Adrenal gland (tissue), 12 donors: ENCODE measurements around the gene MFN2. TPM values are rescaled to one million over a fixed set of nuclear protein-coding genes. Genes with fewer than 3 reads are reported as not detected.

Experiments
- DNase-seq, 7 donors: peaks; one replicate each; pipeline ENCODE4 v3.0.0-alpha.2; 2019 to 2020
- H3K27ac ChIP-seq, 5 donors: fragments of 200-600 bp; sonication (generic) in 4 of 5; 1 replicate in 3 of 5; 2 replicates in 2 of 5; pipeline versions ENCODE4 v1.5.1 to v1.8.0; 2016 to 2020; ENCODE audit warnings: mild to moderate bottlenecking in 1 of 5
- H3K27me3 ChIP-seq: fragments of 200-600 bp; 2 replicates; pipeline ENCODE4 v1.8.0; 2021
- H3K36me3 ChIP-seq, 2 donors: fragments of 200-600 bp; replicated peaks in 1 of 2; 1 replicate in 1 of 2; 2 replicates in 1 of 2; pipeline versions ENCODE4 v1.5.1 to v1.8.0; 2018 to 2022
- H3K4me1 ChIP-seq, 2 donors: fragments of 200-600 bp; replicated peaks in 1 of 2; 1 replicate in 1 of 2; 2 replicates in 1 of 2; pipeline versions ENCODE4 v1.5.1 to v1.8.0; 2018 to 2021
- H3K4me3 ChIP-seq, 4 donors: fragments of 200-600 bp; sonication (generic) in 3 of 4; one replicate each; pipeline ENCODE4 v1.5.1; 2016 to 2018
- H3K9me3 ChIP-seq, 3 donors: fragments of 200-600 bp; sonication (generic) in 1 of 3; replicated peaks in 1 of 3; 1 replicate in 2 of 3; 2 replicates in 1 of 3; pipeline versions ENCODE4 v1.5.1 to v1.8.0; 2016 to 2021
- POLR2A ChIP-seq, 2 donors: fragments of 450-650 bp; IDR thresholded peaks; one replicate each; pipeline ENCODE4 v1.6.1; 2017; ENCODE audit warnings: antibody characterized with exemption in 2 of 2, mild to moderate bottlenecking in 2 of 2, moderate library complexity in 1 of 2
- WGBS, 4 donors: extraction: QIAGEN DNeasy Blood & Tissue Kit in 2 of 4; methylation state at CpG; one replicate each; pipeline versions ENCODE4 v1.1.5 to v1.1.7; 2013 to 2017; 5-methylcytosine and 5-hydroxymethylcytosine counted together
- intact Hi-C, 2 donors: fragments of 100-400 bp; cut with DNase I; formaldehyde crosslinking; loops; one replicate each; pipeline versions ENCODE4 v1.14.1 to v1.15.0; 2022 to 2023
- polyA plus RNA-seq, 3 donors: library from polyadenylated mRNA; stranded (reverse); fragments of 200-250 nt in 2 of 3; fragments of 350-450 nt in 1 of 3; fragmentation: Illumina TruSeq in 1 of 3; extraction: RNeasy Lipid Tissue Mini Kit (QIAGEN cat#74804) in 1 of 3; gene quantifications; one replicate each; pipeline ENCODE4 v1.2.3, GENCODE V29; 2013 to 2014
- total RNA-seq, 9 donors: library from RNA; depleted of rRNA in 4 of 9; stranded (reverse); fragments of >200 nt in 4 of 9; fragments of 120-200 nt in 1 of 9; fragmentation: NEBNext Ultra II Directional in 1 of 9; extraction: Animal tissue kit (Norgen Biotek cat#: 25700) in 1 of 9; gene quantifications; one replicate each; pipeline versions ENCODE4 v1.1.0 to v1.2.4, GENCODE V29; 2013 to 2023
- TF ChIP-seq, protein P1 (sequence below), 6 experiments: fragments of 450-650 bp in 4 of 6; fragments of 200-600 bp in 2 of 6; sonication (generic) in 1 of 6; IDR thresholded peaks; 1 replicate in 5 of 6; 2 replicates in 1 of 6; pipeline versions ENCODE4 v1.5.1 to v1.8.0; 2016 to 2021; ENCODE audit warnings: antibody characterized with exemption in 6 of 6, mild to moderate bottlenecking in 2 of 6, moderate library complexity in 1 of 6
- donor health status: healthy with polysubstance abuse.
- donor health status: Bipolar disorder and iron deficiency.
- donor health status: DM: yes; HTN: yes; CAD: no.
- donor health status: DM: no; HTN: no; CAD: no.
- donor health status: DM: no; HTN: no; CAD: no.
- donor health status: DM: yes; HTN: yes; CAD: no.

Gene MFN2
- total and polyA plus RNA-seq, 12 donors = 26.6 to 103 (median 63.5) TPM

DNA sequence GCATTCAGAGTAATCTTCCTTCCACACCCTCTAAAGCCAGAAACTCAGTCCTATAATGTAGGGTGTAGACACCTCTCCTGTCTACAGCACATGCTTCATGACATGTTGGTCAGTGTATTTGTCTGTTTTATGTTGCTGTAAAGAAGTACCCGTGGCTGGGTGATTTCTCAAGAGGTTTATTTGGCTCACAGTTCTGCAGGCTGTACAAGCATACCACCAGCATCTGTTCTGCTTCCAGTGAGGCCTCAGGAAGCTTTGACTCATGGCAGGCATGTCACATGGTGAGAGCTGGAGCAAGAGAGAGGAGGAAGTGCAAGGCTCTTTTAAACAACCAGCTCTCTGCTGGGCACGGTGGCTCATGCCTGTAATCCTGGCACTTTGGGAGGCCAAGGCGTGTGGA lies 33.6 kb upstream of the MFN2 start:
- H3K27ac ChIP-seq = no peak overlapping the region
- TF ChIP-seq, protein P1, sequence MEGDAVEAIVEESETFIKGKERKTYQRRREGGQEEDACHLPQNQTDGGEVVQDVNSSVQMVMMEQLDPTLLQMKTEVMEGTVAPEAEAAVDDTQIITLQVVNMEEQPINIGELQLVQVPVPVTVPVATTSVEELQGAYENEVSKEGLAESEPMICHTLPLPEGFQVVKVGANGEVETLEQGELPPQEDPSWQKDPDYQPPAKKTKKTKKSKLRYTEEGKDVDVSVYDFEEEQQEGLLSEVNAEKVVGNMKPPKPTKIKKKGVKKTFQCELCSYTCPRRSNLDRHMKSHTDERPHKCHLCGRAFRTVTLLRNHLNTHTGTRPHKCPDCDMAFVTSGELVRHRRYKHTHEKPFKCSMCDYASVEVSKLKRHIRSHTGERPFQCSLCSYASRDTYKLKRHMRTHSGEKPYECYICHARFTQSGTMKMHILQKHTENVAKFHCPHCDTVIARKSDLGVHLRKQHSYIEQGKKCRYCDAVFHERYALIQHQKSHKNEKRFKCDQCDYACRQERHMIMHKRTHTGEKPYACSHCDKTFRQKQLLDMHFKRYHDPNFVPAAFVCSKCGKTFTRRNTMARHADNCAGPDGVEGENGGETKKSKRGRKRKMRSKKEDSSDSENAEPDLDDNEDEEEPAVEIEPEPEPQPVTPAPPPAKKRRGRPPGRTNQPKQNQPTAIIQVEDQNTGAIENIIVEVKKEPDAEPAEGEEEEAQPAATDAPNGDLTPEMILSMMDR (IDR thresholded peaks at IDR 0.05) = no peak
- TF ChIP-seq POLR2A (IDR thresholded peaks at IDR 0.05) = no peak
- 84 to 91% (median 87%) methylated on average over 3 of the region's 3 CpGs for WGBS, 4 donors
- DNase-seq = no peak
- intact Hi-C loops = no loop called here
- H3K27me3 ChIP-seq = no peaks in the 10 kb centered on the region
- no peaks in the 10 kb centered on the region for H3K4me1 ChIP-seq
- no peaks in the 10 kb centered on the region for H3K9me3 ChIP-seq
- H3K36me3 ChIP-seq = peaks cover 0 to 19% of the 10 kb centered on the region in 2 donors
- H3K4me3 ChIP-seq = no peak overlapping the region

DNA sequence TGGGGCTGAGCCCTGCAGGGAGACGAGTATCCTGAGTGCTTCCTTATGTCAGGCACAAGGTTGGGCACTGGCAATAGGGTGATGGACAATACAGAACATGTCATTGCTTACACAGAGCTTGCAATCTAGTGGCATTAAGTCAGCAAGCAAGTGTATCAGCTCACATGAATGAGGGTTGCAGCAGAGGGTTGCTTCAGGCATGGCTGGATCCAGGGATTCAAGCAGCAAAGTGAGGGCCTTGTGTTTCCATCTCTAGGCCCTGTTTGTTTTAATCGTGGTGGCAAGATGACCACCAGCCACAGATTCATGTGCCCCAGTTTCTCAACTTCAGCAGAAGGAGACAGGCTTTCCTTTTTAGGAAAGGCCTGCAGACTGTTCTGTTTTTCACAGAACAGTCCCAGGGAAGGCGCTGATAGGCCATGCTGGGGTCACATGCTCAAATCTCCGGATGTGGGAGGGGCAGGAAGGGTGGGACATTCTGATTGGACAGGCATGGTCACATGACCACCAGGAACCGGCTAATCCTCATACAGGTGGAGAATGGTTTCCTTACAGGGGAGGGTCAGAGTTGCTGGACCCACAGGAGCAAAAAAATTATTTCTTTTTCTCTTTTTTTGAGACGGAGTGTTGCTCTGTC lies 31.3 kb upstream of the MFN2 start:
- H3K4me3 ChIP-seq = no peak overlapping the region
- H3K36me3 ChIP-seq = peaks cover 0 to 26% of the 10 kb centered on the region in 2 donors
- intact Hi-C loops = no loop called here
- DNase-seq = no peak
- H3K4me1 ChIP-seq = no peaks in the 10 kb centered on the region
- no peaks in the 10 kb centered on the region for H3K27me3 ChIP-seq
- TF ChIP-seq POLR2A (IDR thresholded peaks at IDR 0.05) = no peak
- TF ChIP-seq, protein P1 (IDR thresholded peaks at IDR 0.05) = no peak
- H3K9me3 ChIP-seq = no peaks in the 10 kb centered on the region
- H3K27ac ChIP-seq = no peak overlapping the region
- WGBS, 4 donors = 84 to 91% (median 91%) methylated on average over 6 of the region's 6 CpGs

DNA sequence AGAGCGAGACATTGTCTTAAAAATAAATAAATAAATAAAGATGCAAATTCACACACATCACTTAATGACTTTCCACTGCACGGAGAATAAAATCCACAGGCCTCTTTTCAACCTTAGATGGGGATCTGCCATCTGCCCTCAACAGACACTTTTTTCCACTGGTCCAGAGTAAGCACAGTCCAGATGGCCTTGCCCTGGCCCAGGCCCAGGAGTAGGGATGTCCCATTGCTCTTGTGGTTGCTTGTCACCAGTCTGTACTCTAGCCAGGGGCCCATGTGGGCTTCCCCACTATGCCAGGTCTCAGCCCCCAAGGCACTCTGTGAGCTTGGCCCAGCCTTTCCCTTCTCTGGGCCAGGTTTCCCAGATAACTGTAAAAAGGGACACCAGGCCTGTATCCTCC lies 28.3 kb upstream of the MFN2 start:
- TF ChIP-seq POLR2A (IDR thresholded peaks at IDR 0.05) = no peak
- TF ChIP-seq, protein P1 (IDR thresholded peaks at IDR 0.05) = no peak
- intact Hi-C loops = no loop called here

DNA sequence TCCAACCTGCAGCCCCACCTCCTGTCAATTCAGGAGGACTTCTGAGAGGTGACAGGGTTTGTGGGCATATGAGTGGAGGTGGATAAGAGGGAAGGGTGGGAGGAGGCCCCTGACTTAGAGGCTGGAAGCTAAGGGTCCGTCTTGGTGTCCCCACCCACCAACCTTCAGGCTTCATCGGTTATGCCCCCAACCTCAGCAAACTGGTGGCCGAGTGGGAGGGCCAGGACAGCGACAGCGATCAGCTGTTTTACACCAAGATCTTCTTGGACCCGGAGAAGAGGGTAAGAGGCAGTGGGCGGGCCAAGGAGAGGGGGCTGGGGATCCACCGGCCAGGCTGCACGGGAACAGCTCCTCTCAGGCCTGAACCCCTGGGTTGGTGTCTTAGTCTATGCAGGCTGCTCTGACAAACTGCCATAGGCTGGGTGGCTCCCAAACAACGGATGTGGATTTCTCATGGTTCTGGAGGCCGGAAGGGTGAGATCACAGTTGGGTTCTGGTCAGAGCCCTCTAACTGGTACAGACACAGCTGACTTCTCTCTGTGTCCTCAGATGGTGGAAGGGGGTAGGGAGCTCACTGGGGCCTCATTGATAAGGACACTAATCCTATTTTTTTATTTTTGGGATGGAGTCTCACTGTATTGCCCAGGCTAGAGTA lies 27.7 kb upstream of the MFN2 start:
- H3K9me3 ChIP-seq = no peaks in the 10 kb centered on the region
- no peak overlapping the region for H3K4me3 ChIP-seq
- peaks cover 0 to 47% of the 10 kb centered on the region in 2 donors for H3K36me3 ChIP-seq
- DNase-seq = no peak
- WGBS, 4 donors = 80 to 94% (median 88%) methylated on average over 10 to 11 of the region's 11 CpGs
- no peak overlapping the region for H3K27ac ChIP-seq
- TF ChIP-seq POLR2A (IDR thresholded peaks at IDR 0.05) = no peak
- TF ChIP-seq, protein P1 (IDR thresholded peaks at IDR 0.05) = no peak
- H3K27me3 ChIP-seq = no peaks in the 10 kb centered on the region
- H3K4me1 ChIP-seq = no peaks in the 10 kb centered on the region
- intact Hi-C loops = no loop called here

More for the DNA sequence above, 28.3 kb upstream of the MFN2 start:
- peak in 1 of 7 donors; percentile 71 for DNase-seq
- Histone ChIP-seq H3K4me1 (no peaks in the 10 kb centered on the region), H3K27ac (no peak overlapping the region), H3K27me3 (no peaks in the 10 kb centered on the region), H3K36me3 (peaks cover 0 to 42% of the 10 kb centered on the region in 2 donors), H3K9me3 (no peaks in the 10 kb centered on the region), H3K4me3 (no peak overlapping the region)
- WGBS, 4 donors = 91 to 96% (median 92%) methylated on average over 2 of the region's 2 CpGs
